ENCODE measurements around the gene ZFYVE27. TPM values are rescaled to one million over a fixed set of nuclear protein-coding genes. Genes with fewer than 3 reads are reported as not detected.
A peak's percentile ranks its signal among the peaks of the same experiment; 100 is the strongest.

The ZFYVE27 gene
- total RNA-seq, 2 experiments from 2014 or later: 24.0 to 33.0 TPM

DNA sequence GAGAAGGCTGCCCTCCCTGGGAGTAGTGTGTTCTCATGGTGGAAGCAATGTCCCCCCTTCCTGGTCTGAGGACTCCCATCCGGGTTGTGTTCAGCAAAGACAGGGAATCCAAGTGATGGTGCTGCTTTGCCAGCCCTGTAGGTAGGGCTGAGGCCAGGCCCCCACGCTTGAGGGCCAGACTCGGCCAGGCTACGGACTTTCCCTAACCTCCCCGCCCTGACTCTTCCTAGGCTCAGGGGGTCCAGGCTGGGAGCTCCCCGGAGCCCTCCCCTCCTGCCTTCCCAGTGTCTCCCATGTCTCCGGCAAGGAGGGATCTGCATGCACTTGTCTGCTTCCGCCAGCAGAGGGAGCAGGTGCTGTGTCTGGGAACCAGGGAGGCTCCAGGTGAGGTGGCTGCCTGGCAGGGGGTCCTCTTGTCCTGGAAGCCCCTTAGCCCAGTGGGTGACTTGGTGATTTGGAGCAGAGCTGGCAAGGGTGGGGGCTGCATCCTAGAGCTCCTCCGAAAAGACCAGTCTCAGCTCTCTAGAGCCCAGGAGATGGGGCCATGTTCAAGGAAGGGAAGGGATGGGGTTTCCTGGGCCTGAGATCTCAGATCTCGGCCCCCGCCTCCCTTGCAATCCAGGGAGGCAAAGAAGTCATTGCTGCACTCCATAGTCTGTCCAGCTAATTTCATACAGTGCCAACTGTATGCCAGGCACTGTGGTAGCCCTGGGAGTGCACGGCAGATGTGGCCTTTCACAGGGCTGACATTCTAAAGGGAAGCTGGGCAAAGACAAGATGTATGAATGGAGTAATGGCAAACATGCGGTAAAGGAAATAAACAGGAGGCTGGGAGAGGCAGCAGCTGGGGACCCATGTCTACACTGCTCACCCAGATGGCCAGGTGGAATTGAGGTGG is 55.1 kb downstream of the ZFYVE27 start:
- H3K27ac ChIP-seq (ENCODE audit: low read depth, low read length, poor library complexity, severe bottlenecking): no peak overlapping the region
- TF ChIP-seq EZH2phosphoT487 (IDR thresholded peaks at IDR 0.05; ENCODE audit: borderline replicate concordance, low read depth, low read length): no peak
- TF ChIP-seq, protein P1, sequence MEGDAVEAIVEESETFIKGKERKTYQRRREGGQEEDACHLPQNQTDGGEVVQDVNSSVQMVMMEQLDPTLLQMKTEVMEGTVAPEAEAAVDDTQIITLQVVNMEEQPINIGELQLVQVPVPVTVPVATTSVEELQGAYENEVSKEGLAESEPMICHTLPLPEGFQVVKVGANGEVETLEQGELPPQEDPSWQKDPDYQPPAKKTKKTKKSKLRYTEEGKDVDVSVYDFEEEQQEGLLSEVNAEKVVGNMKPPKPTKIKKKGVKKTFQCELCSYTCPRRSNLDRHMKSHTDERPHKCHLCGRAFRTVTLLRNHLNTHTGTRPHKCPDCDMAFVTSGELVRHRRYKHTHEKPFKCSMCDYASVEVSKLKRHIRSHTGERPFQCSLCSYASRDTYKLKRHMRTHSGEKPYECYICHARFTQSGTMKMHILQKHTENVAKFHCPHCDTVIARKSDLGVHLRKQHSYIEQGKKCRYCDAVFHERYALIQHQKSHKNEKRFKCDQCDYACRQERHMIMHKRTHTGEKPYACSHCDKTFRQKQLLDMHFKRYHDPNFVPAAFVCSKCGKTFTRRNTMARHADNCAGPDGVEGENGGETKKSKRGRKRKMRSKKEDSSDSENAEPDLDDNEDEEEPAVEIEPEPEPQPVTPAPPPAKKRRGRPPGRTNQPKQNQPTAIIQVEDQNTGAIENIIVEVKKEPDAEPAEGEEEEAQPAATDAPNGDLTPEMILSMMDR (conservative IDR thresholded peaks at IDR 0.05; ENCODE audit: low read length): peak; percentile 89
- intact Hi-C loops (cut with micrococcal nuclease; ENCODE audit: unreplicated experiment): loop anchor here (1.0 kb wide), 1 partner anchor 77 kb away; no protein-coding TSS in a partner anchor
- no peaks in the 10 kb centered on the region for H3K36me3 ChIP-seq (ENCODE audit: insufficient read depth, low read length)
- peak; percentile 65 for DNase-seq (ENCODE audit: low spot score)
- no peaks in the 10 kb centered on the region for H3K9me2 ChIP-seq (ENCODE audit: insufficient read depth, low read length)
- H3K9me3 ChIP-seq (ENCODE audit: low read length): no peaks in the 10 kb centered on the region
- H4K20me1 ChIP-seq (ENCODE audit: insufficient read depth, low read length): no peaks in the 10 kb centered on the region
- no peaks in the 10 kb centered on the region for H3K79me2 ChIP-seq (ENCODE audit: insufficient read depth, low read depth, low read length)
- no peak overlapping the region for H2AFZ ChIP-seq (ENCODE audit: low read length)
- POLR2A ChIA-PET: no interaction called here
- CTCF ChIA-PET (ENCODE audit: unreplicated experiment): interaction anchor here (1.0 kb wide), 1 partner anchor 68 kb away, joined by 3 read pairs; no protein-coding TSS in a partner anchor
- H3K4me2 ChIP-seq (ENCODE audit: low read length): no peak overlapping the region
- no TSS peak for BruUV-seq (replicated peaks)
- H3K4me3 ChIP-seq (ENCODE audit: low read depth, low read length, poor library complexity, severe bottlenecking): no peak overlapping the region
- H3K4me1 ChIP-seq (ENCODE audit: insufficient read depth, low read length, poor library complexity, severe bottlenecking): no peaks in the 10 kb centered on the region

DNA sequence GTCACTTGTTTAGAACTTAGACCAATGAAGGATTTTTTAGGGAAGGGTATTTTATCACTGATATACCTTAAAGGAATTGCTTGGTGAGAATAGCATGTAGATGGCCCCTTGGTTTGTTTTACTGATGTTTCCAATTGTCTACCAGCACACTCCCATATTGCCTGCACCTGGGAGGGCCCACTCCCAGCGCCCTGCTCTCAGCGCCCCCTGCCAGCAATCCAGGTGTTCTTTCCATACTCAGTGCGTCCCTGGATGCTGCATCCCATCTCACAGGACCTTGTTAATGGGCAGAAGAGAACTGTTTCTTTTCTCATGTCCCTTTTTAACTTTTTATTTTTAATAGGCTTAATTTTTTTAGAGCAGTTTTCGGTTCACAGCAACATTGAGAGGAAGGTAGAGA is 59.0 kb downstream of the ZFYVE27 start:
- Histone ChIP-seq H3K27ac (ENCODE audit: low read depth, low read length, poor library complexity, severe bottlenecking) (no peak overlapping the region), H3K4me2 (ENCODE audit: low read length) (no peak overlapping the region), H3K4me1 (ENCODE audit: insufficient read depth, low read length, poor library complexity, severe bottlenecking) (no peaks in the 10 kb centered on the region), H3K9me3 (ENCODE audit: low read length) (peaks cover 11% of the 10 kb centered on the region; the same call in 1 of the 2 replicates), H3K4me3 (ENCODE audit: low read depth, low read length, poor library complexity, severe bottlenecking) (no peak overlapping the region), H3K36me3 (ENCODE audit: insufficient read depth, low read length) (no peaks in the 10 kb centered on the region), H2AFZ (ENCODE audit: low read length) (no peak overlapping the region), H3K79me2 (ENCODE audit: insufficient read depth, low read depth, low read length) (no peaks in the 10 kb centered on the region), H4K20me1 (ENCODE audit: insufficient read depth, low read length) (no peaks in the 10 kb centered on the region), H3K9me2 (ENCODE audit: insufficient read depth, low read length) (no peaks in the 10 kb centered on the region)
- POLR2A ChIA-PET: no interaction called here
- no peak for DNase-seq (ENCODE audit: low spot score)
- CTCF ChIA-PET (ENCODE audit: unreplicated experiment): no interaction called here
- no TSS peak for BruUV-seq (replicated peaks)
- TF ChIP-seq, protein P1 (conservative IDR thresholded peaks at IDR 0.05; ENCODE audit: low read length): no peak
- no peak for TF ChIP-seq EZH2phosphoT487 (IDR thresholded peaks at IDR 0.05; ENCODE audit: borderline replicate concordance, low read depth, low read length)
- intact Hi-C loops (cut with micrococcal nuclease; ENCODE audit: unreplicated experiment): no loop called here

DNA sequence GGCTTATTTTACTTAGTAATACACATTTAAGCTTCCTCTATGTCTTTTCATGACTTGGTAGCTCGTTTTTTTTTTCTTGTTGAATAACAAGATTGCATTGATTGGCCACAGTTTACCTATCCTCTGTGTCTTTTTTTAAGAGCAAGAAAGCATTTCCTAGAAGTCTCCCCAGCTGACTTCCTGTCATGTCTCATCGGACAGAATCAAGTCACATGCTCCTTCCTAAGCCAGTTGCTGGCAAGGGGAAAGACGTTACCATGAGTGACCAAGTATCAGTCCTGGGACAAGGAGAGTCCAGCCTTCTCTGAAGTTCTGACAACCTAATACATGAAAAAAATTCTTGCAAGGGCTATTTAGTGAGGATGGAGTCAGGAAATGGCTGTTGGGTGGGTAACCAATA is 59.7 kb downstream of the ZFYVE27 start:
- Histone ChIP-seq H3K79me2 (ENCODE audit: insufficient read depth, low read depth, low read length) (no peaks in the 10 kb centered on the region), H4K20me1 (ENCODE audit: insufficient read depth, low read length) (no peaks in the 10 kb centered on the region), H3K9me2 (ENCODE audit: insufficient read depth, low read length) (no peaks in the 10 kb centered on the region), H3K9me3 (ENCODE audit: low read length) (peaks cover 11% of the 10 kb centered on the region; the same call in 1 of the 2 replicates), H3K4me2 (ENCODE audit: low read length) (no peak overlapping the region), H2AFZ (ENCODE audit: low read length) (no peak overlapping the region), H3K36me3 (ENCODE audit: insufficient read depth, low read length) (no peaks in the 10 kb centered on the region), H3K4me1 (ENCODE audit: insufficient read depth, low read length, poor library complexity, severe bottlenecking) (no peaks in the 10 kb centered on the region), H3K27ac (ENCODE audit: low read depth, low read length, poor library complexity, severe bottlenecking) (no peak overlapping the region), H3K4me3 (ENCODE audit: low read depth, low read length, poor library complexity, severe bottlenecking) (no peak overlapping the region)
- ChIA-PET CTCF (ENCODE audit: unreplicated experiment) (no interaction called here), POLR2A (no interaction called here)
- intact Hi-C loops (cut with micrococcal nuclease; ENCODE audit: unreplicated experiment): no loop called here
- no TSS peak for BruUV-seq (replicated peaks)
- no peak for DNase-seq (ENCODE audit: low spot score)
- TF ChIP-seq, protein P1 (conservative IDR thresholded peaks at IDR 0.05; ENCODE audit: low read length): no peak
- no peak for TF ChIP-seq EZH2phosphoT487 (IDR thresholded peaks at IDR 0.05; ENCODE audit: borderline replicate concordance, low read depth, low read length)

Data from OCI-LY7 (cell line).